ENCODE results near the gene STAT3. TPM values are rescaled to one million over a fixed set of nuclear protein-coding genes. Genes with fewer than 3 reads are reported as not detected.
A peak's percentile ranks its signal among the peaks of the same experiment; 100 is the strongest.

Gene STAT3
- total and polyA plus RNA-seq, 3 experiments from 2014 or later: 148 to 166 (median 155) TPM

- Histone ChIP-seq H3K4me3 (ENCODE audit: low read length) (peak overlapping the region; percentile 75), H3K4me1 (ENCODE audit: insufficient read depth, low read length) (peaks cover 52% of the 10 kb centered on the region), H3K9me3 (ENCODE audit: low read length) (no peaks in the 10 kb centered on the region), H3K27ac (ENCODE audit: low read depth, low read length) (peak overlapping the region; percentile 85), H3K27me3 (ENCODE audit: insufficient read depth, low read length, poor library complexity, severe bottlenecking) (no peaks in the 10 kb centered on the region), H3K36me3 (ENCODE audit: insufficient read depth, low read length) (no peaks in the 10 kb centered on the region)
- Mint-ChIP-seq H3K36me3 (peaks cover 0 to 17% (median 0%) of the 10 kb centered on the region in 3 donors), H3K9me3 (no peaks in the 10 kb centered on the region), H3K4me3 (peak overlapping the region; percentile 93 to 99 (median 98)), H3K27me3 (no peaks in the 10 kb centered on the region), H3K4me1 (peaks cover 49 to 59% (median 54%) of the 10 kb centered on the region in 3 donors), H3K27ac (peak overlapping the region; percentile 94 to 99 (median 97))
- ChIA-PET POLR2A (interaction anchor here (0.7 to 5.3 kb wide), 9 partner anchors 9 to 186 kb away, joined by 3 to 47 read pairs (median 4); partner anchors contain the start of genes KCNH4, STAT3 and STAT5A), CTCF (interaction anchor here (0.8 to 2.1 kb wide), 5 partner anchors 11 to 54 kb away, joined by 3 to 10 read pairs (median 4); partner anchors contain the start of gene STAT5A)
- peak; percentile 22 to 70 (median 37) for DNase-seq
These were observed 112.5 kb downstream of the STAT3 start for GRCh38 chr17:42275527-42276358.

GRCh38 chr17:42274812-42275526 lies 113.3 kb downstream of the STAT3 start:
- no peaks in the 10 kb centered on the region for H3K36me3 ChIP-seq (ENCODE audit: insufficient read depth, low read length)
- peaks cover 0 to 20% (median 0%) of the 10 kb centered on the region in 3 donors for H3K36me3 Mint-ChIP-seq
- H3K4me3 ChIP-seq (ENCODE audit: low read length): peak overlapping the region; percentile 75
- POLR2A ChIA-PET: interaction anchor here (0.6 to 5.3 kb wide), 12 partner anchors 8 to 1925 kb away, joined by 3 to 47 read pairs (median 4); partner anchors contain the start of genes ATXN7L3, KCNH4, STAT3 and STAT5A
- H3K4me3 Mint-ChIP-seq: peak overlapping the region; percentile 93 to 99 (median 98)
- no peaks in the 10 kb centered on the region for H3K27me3 ChIP-seq (ENCODE audit: insufficient read depth, low read length, poor library complexity, severe bottlenecking)
- peak overlapping the region; percentile 85 for H3K27ac ChIP-seq (ENCODE audit: low read depth, low read length)
- no peak for DNase-seq
- peak overlapping the region; percentile 94 to 99 (median 97) for H3K27ac Mint-ChIP-seq
- no peaks in the 10 kb centered on the region for H3K9me3 ChIP-seq (ENCODE audit: low read length)
- CTCF ChIA-PET: interaction anchor here (0.8 to 2.1 kb wide), 5 partner anchors 12 to 53 kb away, joined by 3 to 10 read pairs (median 4); partner anchors contain the start of gene STAT5A
- H3K4me1 Mint-ChIP-seq: peaks cover 55 to 67% (median 62%) of the 10 kb centered on the region in 3 donors
- no peaks in the 10 kb centered on the region for H3K27me3 Mint-ChIP-seq
- H3K9me3 Mint-ChIP-seq: no peaks in the 10 kb centered on the region
- H3K4me1 ChIP-seq (ENCODE audit: insufficient read depth, low read length): peaks cover 55% of the 10 kb centered on the region

- peak overlapping the region; percentile 93 to 99 (median 98) for H3K4me3 Mint-ChIP-seq
- peaks cover 0 to 23% (median 0%) of the 10 kb centered on the region in 3 donors for H3K36me3 Mint-ChIP-seq
- peak overlapping the region; percentile 85 for H3K27ac ChIP-seq (ENCODE audit: low read depth, low read length)
- peak overlapping the region; percentile 94 to 99 (median 97) for H3K27ac Mint-ChIP-seq
- no peaks in the 10 kb centered on the region for H3K9me3 Mint-ChIP-seq
- peak overlapping the region; percentile 75 for H3K4me3 ChIP-seq (ENCODE audit: low read length)
- H3K36me3 ChIP-seq (ENCODE audit: insufficient read depth, low read length): no peaks in the 10 kb centered on the region
- no peak for DNase-seq
- POLR2A ChIA-PET: interaction anchor here (0.6 to 5.3 kb wide), 7 partner anchors 15 to 190 kb away, joined by 3 to 47 read pairs (median 5); partner anchors contain the start of gene STAT5A
- no peaks in the 10 kb centered on the region for H3K27me3 ChIP-seq (ENCODE audit: insufficient read depth, low read length, poor library complexity, severe bottlenecking)
- CTCF ChIA-PET: interaction anchor here (1.8 to 2.1 kb wide), 2 partner anchors 25 to 52 kb away, joined by 9 to 10 read pairs; no protein-coding TSS in a partner anchor
- no peaks in the 10 kb centered on the region for H3K9me3 ChIP-seq (ENCODE audit: low read length)
- H3K27me3 Mint-ChIP-seq: no peaks in the 10 kb centered on the region
- H3K4me1 ChIP-seq (ENCODE audit: insufficient read depth, low read length): peaks cover 62% of the 10 kb centered on the region
- H3K4me1 Mint-ChIP-seq: peaks cover 57 to 73% (median 67%) of the 10 kb centered on the region in 3 donors
These were observed 114.0 kb downstream of the STAT3 start for GRCh38 chr17:42274253-42274542.

- Mint-ChIP-seq H3K36me3 (peaks cover 0 to 24% (median 0%) of the 10 kb centered on the region in 3 donors), H3K4me1 (peaks cover 61 to 79% (median 72%) of the 10 kb centered on the region in 3 donors), H3K27ac (peak overlapping the region; percentile 94 to 99 (median 96)), H3K27me3 (no peaks in the 10 kb centered on the region), H3K4me3 (peak overlapping the region; percentile 93 to 99 (median 98)), H3K9me3 (no peaks in the 10 kb centered on the region)
- peaks cover 66% of the 10 kb centered on the region for H3K4me1 ChIP-seq (ENCODE audit: insufficient read depth, low read length)
- ChIA-PET POLR2A (interaction anchor here (0.6 to 5.3 kb wide), 6 partner anchors 15 to 191 kb away, joined by 3 to 47 read pairs (median 7); partner anchors contain the start of gene STAT5A), CTCF (interaction anchor here (0.6 to 2.1 kb wide), 4 partner anchors 25 to 52 kb away, joined by 3 to 10 read pairs (median 6); no protein-coding TSS in a partner anchor)
- H3K9me3 ChIP-seq (ENCODE audit: low read length): no peaks in the 10 kb centered on the region
- H3K27me3 ChIP-seq (ENCODE audit: insufficient read depth, low read length, poor library complexity, severe bottlenecking): no peaks in the 10 kb centered on the region
- H3K36me3 ChIP-seq (ENCODE audit: insufficient read depth, low read length): no peaks in the 10 kb centered on the region
- peak overlapping the region; percentile 75 for H3K4me3 ChIP-seq (ENCODE audit: low read length)
- H3K27ac ChIP-seq (ENCODE audit: low read depth, low read length): peak overlapping the region; percentile 85
- DNase-seq: no peak
These were observed 114.6 kb downstream of the STAT3 start for GRCh38 chr17:42273474-42274252.

GRCh38 chr17:42272162-42272907 lies 115.9 kb downstream of the STAT3 start:
- Mint-ChIP-seq H3K36me3 (peaks cover 0 to 26% (median 2%) of the 10 kb centered on the region in 3 donors), H3K27me3 (no peaks in the 10 kb centered on the region), H3K4me3 (peak overlapping the region; percentile 69 to 98 (median 85)), H3K4me1 (peaks cover 66 to 81% (median 78%) of the 10 kb centered on the region in 3 donors), H3K27ac (peak overlapping the region; percentile 94 to 99 (median 96)), H3K9me3 (no peaks in the 10 kb centered on the region)
- H3K4me1 ChIP-seq (ENCODE audit: insufficient read depth, low read length): peaks cover 77% of the 10 kb centered on the region
- peak overlapping the region; percentile 75 for H3K4me3 ChIP-seq (ENCODE audit: low read length)
- DNase-seq: peak in 2 of 5 donors; percentile 51 to 60
- peak overlapping the region; percentile 85 for H3K27ac ChIP-seq (ENCODE audit: low read depth, low read length)
- no peaks in the 10 kb centered on the region for H3K27me3 ChIP-seq (ENCODE audit: insufficient read depth, low read length, poor library complexity, severe bottlenecking)
- ChIA-PET POLR2A (interaction anchor here (4.7 to 5.3 kb wide), 2 partner anchors 16 to 23 kb away, joined by 42 to 47 read pairs; partner anchors contain the start of gene STAT5A), CTCF (interaction anchor here (1.2 kb wide), 1 partner anchor 40 kb away, joined by 3 read pairs; no protein-coding TSS in a partner anchor)
- no peaks in the 10 kb centered on the region for H3K9me3 ChIP-seq (ENCODE audit: low read length)
- no peaks in the 10 kb centered on the region for H3K36me3 ChIP-seq (ENCODE audit: insufficient read depth, low read length)

- H3K9me3 ChIP-seq (ENCODE audit: low read length): no peaks in the 10 kb centered on the region
- Mint-ChIP-seq H3K36me3 (peaks cover 0 to 25% (median 3%) of the 10 kb centered on the region in 3 donors), H3K9me3 (no peaks in the 10 kb centered on the region), H3K4me3 (peak overlapping the region; percentile 69 to 98 (median 85)), H3K4me1 (peaks cover 68 to 81% (median 78%) of the 10 kb centered on the region in 3 donors), H3K27ac (peak overlapping the region; percentile 94 to 99 (median 96)), H3K27me3 (no peaks in the 10 kb centered on the region)
- DNase-seq: no peak
- no peaks in the 10 kb centered on the region for H3K27me3 ChIP-seq (ENCODE audit: insufficient read depth, low read length, poor library complexity, severe bottlenecking)
- ChIA-PET POLR2A (interaction anchor here (5.3 kb wide), 1 partner anchor 22 kb away, joined by 47 read pairs; no protein-coding TSS in a partner anchor), CTCF (no interaction called here)
- H3K36me3 ChIP-seq (ENCODE audit: insufficient read depth, low read length): no peaks in the 10 kb centered on the region
- H3K4me1 ChIP-seq (ENCODE audit: insufficient read depth, low read length): peaks cover 76% of the 10 kb centered on the region
- H3K27ac ChIP-seq (ENCODE audit: low read depth, low read length): peak overlapping the region; percentile 85
- H3K4me3 ChIP-seq (ENCODE audit: low read length): peak overlapping the region; percentile 75
These were observed 116.5 kb downstream of the STAT3 start for GRCh38 chr17:42271779-42272035.
